NCI-H2029 treated with DMSO at 0.1 percent for 48 hours (cell line): ENCODE measurements around the gene ARHGAP26.

Experiments used
- DNase-seq: peaks from one replicate; lab custom pipeline; 2025; lab: John Stamatoyannopoulos, UW

Gene ARHGAP26

DNA sequence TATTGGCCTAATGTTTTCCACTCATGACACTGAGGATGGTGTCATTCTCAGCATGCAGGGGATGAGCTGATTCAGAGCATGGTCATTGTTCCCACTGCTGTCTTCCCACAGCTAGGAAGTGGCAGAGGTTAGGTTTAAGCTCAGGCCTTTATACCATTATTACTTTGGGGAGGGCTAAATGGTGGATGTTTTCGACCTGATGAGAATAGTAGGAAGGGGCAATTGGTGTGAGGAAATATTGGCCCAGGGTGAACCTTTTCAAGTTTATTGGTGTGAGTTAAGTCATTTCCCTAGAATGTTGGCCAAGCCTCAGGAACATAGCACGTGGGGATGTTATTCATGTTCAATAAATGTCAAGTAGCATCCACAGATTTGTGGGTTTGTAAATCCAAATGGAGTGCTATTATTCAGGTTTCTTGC lies 59.6 kb downstream of the ARHGAP26 start:
- no peak for DNase-seq

GRCh38 chr5:142830241-142831008 lies 60.2 kb downstream of the ARHGAP26 start:
- DNase-seq, result peak; percentile 55

- no peak for DNase-seq
Measured at GRCh38 chr5:142831009-142831383, 60.8 kb downstream of the ARHGAP26 start.

DNA sequence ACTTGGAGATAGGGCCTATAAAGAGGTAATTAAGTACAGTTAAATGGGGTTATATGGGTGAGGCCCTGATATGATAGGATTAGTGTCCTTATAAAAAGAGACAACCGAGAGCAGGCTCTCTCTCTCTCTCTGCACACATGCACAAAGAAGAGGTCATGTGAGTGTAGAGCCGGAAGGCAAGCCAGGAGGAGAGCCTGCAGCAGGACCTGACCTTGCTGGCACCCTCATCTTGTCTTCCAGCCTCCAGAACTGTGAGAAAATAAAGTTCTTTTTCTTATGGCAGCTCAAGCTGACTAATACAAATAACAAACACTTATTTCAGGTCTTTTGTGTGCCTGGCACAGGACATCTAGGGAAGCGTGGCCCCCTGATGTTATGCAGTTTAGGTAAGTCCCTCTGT lies 62.1 kb downstream of the ARHGAP26 start:
- DNase-seq, result no peak

GRCh38 chr5:142833517-142834449 lies 63.6 kb downstream of the ARHGAP26 start:
- no peak for DNase-seq

GRCh38 chr5:142834504-142834903 lies 64.3 kb downstream of the ARHGAP26 start:
- DNase-seq, result no peak

GRCh38 chr5:142835540-142835939 lies 65.4 kb downstream of the ARHGAP26 start:
- DNase-seq, result no peak

DNA sequence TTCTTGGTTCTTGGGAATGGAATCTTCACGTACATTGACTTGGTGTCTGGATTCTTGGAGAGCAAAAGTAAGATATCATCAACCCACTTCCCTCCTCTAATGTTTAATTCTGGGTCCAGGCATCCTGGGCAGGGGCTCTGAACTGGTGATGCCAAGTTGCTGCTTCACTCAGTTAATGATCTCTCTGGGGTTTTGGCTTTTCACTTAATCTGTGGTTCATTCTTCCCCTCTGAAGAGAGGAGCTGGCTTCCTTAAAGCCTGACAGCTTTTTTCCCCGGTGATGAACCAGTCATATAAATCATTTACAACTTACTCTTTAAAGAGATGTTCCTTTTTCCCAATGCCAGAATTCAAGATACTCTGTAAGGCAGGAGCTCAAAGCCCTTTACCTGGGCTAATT lies 65.9 kb downstream of the ARHGAP26 start:
- DNase-seq, result no peak

GRCh38 chr5:142837081-142837725 lies 67.0 kb downstream of the ARHGAP26 start:
- DNase-seq, result no peak

DNA sequence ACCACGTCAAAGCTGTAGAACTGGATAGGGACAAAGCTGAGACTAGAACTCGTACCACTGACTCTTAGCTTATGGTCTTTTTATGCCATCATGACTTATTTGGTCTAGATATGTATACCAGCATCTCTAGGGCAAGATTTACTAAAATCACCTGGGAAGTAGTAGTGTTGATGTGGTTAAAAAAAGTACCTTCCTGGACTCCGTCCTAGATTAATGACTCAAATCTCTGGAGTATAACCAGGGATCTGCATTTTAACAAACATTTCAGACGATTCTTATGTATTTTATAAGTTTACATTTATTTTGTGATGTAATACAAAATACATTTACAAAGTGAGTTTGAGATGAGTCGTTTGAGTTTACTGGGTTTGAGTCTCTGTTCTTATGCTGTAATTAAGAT lies 68.7 kb downstream of the ARHGAP26 start:
- DNase-seq, result no peak

GRCh38 chr5:142839711-142840346 lies 69.7 kb downstream of the ARHGAP26 start:
- no peak for DNase-seq

- DNase-seq, result no peak
Measured at GRCh38 chr5:142840575-142840974, 70.4 kb downstream of the ARHGAP26 start.

DNA sequence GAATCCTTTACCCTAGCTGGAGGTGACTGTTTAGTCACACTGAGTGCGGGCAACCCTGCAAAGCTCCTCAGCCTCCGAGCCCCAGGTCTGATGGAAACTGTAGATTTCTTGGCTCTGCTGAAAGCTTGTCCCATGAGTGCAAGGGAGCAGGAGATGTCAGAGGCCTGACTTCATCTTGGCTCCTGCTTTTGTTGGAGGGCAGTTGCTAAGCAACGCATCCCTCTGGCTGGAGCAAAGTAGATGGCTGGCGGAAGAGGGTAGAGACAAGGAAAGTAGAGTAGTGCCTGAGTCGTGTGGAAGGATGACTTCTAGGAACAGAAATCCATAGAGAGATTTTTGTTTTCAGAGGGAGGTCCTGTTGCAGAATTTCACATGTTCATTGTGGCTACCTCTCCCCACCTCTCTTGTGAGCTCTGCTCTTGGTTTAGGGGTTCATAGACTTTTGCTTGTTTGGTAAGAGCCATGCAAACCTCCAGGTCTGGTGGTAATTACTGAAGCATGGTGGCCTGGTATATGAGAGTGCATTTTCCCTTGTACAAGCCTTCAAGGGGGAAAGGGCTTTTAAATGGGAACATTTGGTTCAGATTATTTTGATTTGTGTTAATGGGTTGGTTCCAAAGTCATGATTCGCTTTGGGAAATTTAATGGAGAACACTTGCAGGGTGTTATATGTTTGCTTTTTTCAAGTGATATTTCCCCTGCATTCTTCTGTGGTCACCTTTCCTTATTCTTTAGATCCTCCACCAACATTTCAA lies 71.5 kb downstream of the ARHGAP26 start:
- DNase-seq, result no peak

GRCh38 chr5:142842994-142843905 lies 73.1 kb downstream of the ARHGAP26 start:
- DNase-seq, result no peak

- no peak for DNase-seq
Measured at GRCh38 chr5:142844866-142845265, 74.7 kb downstream of the ARHGAP26 start.

- DNase-seq, result peak; percentile 32
Measured at GRCh38 chr5:142845402-142845921, 75.3 kb downstream of the ARHGAP26 start.

DNA sequence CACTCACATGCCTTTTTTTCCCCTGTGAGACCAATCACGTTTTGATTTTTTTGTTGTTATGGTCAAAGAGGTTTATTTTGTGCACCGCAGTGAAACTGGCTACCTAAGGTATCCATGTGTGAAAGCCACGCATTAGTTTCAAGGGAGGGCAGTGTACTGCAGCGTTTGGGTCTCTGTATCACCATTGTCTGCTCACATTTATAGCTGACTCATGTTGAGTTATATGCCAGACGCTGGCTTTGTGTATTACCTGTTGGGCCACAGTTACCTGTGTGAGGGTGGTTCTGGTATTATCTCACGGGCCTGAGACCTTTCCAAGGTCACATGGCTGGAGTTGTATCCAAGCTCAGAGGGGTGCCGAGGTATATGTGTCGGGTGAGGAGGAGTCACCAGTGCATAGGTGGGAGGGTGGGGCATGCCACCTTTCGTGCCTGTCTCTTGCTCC lies 75.8 kb downstream of the ARHGAP26 start:
- DNase-seq, result no peak

DNA sequence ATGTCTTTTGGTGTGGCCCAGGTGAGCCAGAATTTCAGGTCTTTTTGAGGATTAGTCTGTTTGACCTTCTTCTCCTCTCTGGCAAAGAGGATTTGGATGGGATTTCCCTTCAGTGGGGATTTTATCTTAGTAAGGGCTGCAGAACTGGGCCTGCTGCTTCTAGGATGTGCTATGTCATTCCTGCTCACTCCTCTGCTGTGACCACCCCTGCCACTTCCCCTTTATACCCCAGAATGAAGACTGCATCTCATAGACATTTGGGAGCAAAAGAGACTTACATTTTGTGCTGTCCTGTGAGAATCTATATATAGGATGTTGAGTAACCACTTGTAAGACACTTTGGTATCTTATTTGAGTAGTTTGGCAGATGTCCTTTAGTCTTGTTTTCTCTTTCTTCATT lies 76.2 kb downstream of the ARHGAP26 start:
- no peak for DNase-seq

- no peak for DNase-seq
Measured at GRCh38 chr5:142847898-142848790, 78.0 kb downstream of the ARHGAP26 start.
